Activated naive CD8-positive, alpha-beta T cell (primary cell): ENCODE data around the gene MRPL33.

Source experiments
- H3K27ac Mint-ChIP-seq: one replicate; pipeline ENCODE4 v1.8.0; 2021; ENCODE audit warnings: mixed read lengths
- H3K27me3 Mint-ChIP-seq: one replicate; pipeline ENCODE4 v1.8.0; 2021; ENCODE audit warnings: mixed read lengths
- H3K36me3 Mint-ChIP-seq: one replicate; pipeline ENCODE4 v1.8.0; 2021; ENCODE audit warnings: mixed read lengths
- H3K4me1 Mint-ChIP-seq: one replicate; pipeline ENCODE4 v1.8.0; 2021; ENCODE audit warnings: low read depth, mixed read lengths
- H3K4me3 Mint-ChIP-seq: one replicate; pipeline ENCODE4 v1.8.0; 2021; ENCODE audit warnings: mild to moderate bottlenecking, mixed read lengths
- H3K9me3 Mint-ChIP-seq: one replicate; pipeline ENCODE4 v1.8.0; 2021; ENCODE audit warnings: low read depth, mixed read lengths

MRPL33 gene

DNA sequence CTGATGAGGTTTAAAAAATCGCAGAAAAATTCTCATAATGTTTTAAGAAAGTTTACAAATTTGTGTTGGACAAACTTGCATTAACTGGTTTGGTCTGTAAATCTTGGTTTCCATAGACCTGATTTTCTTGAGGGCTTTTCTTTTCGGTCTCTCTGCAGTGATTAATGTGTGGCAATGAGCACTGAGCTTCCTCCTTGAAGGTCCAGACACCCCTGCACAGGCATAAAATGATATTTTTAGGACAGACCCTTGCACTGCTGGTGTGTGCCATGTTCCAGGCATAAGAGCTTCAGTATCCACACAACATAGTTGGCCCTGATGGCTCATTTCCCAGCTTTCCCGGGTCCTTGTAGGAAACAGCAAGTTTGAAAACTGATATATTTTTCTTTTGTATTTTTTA lies 33.7 kb downstream of the MRPL33 start:
- H3K9me3 Mint-ChIP-seq: no peaks in the 10 kb centered on the region
- H3K4me1 Mint-ChIP-seq: no peaks in the 10 kb centered on the region
- H3K27me3 Mint-ChIP-seq: no peaks in the 10 kb centered on the region
- no peak overlapping the region for H3K27ac Mint-ChIP-seq
- no peak overlapping the region for H3K4me3 Mint-ChIP-seq
- H3K36me3 Mint-ChIP-seq: peaks cover 2% of the 10 kb centered on the region

DNA sequence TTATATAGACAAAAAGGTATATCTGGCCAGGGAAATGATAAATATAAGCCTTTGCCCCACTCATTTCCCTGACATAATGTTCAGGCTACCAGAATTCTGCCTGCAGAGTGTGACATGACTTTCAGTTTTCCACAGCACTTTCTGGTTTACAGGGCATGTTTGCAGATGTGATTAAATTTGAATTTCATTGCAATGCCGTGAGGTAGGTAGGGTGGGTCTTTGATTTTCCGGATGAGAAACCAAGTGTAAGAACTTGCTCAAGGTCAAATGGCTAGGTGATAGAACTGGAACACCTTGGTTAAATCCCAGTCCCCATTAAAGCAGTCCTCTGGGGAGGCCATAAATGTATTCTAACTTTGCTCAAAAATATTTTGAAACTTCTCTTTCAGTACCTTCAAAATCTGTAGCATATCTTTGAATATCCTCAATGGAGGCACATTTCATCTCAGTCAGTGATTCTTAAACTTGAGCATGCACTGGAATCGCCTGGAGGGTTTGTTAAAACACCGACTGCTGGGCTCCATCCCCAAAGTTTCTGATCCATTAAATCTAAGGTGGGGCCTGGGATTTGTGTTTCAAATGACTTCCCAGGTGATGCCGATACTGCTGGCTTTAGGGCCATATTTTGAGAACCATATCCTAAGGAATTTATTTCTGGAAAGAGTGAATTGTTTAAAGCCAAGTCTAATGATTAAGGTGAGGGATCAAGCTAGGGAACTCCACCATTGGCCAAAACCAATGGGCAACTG lies 35.0 kb downstream of the MRPL33 start:
- H3K27ac Mint-ChIP-seq: no peak overlapping the region
- H3K4me1 Mint-ChIP-seq: no peaks in the 10 kb centered on the region
- peaks cover 2% of the 10 kb centered on the region for H3K36me3 Mint-ChIP-seq
- H3K4me3 Mint-ChIP-seq: no peak overlapping the region
- H3K27me3 Mint-ChIP-seq: no peaks in the 10 kb centered on the region
- no peaks in the 10 kb centered on the region for H3K9me3 Mint-ChIP-seq

DNA sequence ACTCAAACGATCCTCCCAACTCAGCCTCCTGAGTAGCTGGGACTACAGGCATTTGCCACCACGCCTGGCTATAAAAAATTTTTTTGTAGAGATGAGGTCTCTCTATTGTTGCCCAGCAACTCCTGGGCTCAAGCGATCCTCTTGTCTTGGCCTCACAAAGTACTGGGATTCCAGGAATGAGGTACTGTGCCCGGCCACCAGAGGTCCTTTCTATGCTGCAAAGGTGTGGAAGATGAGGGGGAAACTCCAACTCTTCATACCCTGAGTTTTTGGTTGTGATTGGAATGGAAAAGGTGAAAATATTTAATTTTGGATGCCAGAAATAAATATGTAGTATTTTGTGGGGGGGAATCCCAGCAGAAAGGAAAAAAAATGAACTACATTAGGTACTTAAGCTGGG lies 36.0 kb downstream of the MRPL33 start:
- Mint-ChIP-seq H3K27ac (no peak overlapping the region), H3K4me1 (no peaks in the 10 kb centered on the region), H3K9me3 (no peaks in the 10 kb centered on the region), H3K27me3 (no peaks in the 10 kb centered on the region), H3K36me3 (peaks cover 4% of the 10 kb centered on the region), H3K4me3 (no peak overlapping the region)

DNA sequence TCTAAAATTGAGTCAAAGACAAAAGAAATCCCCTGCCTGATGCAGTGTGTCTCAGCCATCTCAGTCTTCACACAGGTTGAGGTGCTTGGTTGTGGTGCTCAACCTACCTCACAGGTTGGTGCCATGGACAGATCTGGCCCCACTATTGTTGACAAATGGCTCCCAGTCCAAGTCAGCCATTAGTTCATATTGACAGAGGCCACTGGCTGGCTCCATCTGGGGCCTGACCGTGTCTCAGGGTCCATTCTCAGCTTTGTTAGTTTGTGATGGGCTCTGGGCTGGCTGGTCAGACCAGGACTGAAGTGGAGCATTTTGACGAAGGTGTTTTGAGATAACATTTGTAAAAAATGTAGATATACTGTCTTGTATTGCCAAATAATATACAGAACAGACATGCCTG lies 36.9 kb downstream of the MRPL33 start:
- Mint-ChIP-seq H3K4me3 (no peak overlapping the region), H3K27me3 (no peaks in the 10 kb centered on the region), H3K9me3 (no peaks in the 10 kb centered on the region), H3K4me1 (no peaks in the 10 kb centered on the region), H3K27ac (no peak overlapping the region), H3K36me3 (peaks cover 4% of the 10 kb centered on the region)

DNA sequence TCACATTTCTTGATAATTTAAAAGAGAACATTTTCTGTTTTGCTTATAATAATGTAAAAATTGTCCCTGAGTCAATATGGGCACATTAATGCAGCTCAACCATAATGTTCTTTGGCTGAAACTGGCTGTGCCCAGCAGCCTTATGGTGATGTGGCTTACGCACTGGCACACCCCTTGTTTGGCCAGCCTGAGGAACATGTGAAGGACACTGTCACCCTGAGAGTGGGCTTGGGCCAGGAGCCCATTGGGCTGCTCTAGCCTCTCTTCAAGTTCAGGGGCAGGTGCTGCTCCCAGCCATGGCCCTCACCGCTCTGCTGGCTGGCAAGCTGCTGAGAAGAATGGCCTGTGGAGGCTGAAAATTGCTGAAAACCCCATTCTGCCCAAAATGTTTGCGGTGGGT lies 37.5 kb downstream of the MRPL33 start:
- Mint-ChIP-seq H3K27ac (no peak overlapping the region), H3K9me3 (no peaks in the 10 kb centered on the region), H3K27me3 (no peaks in the 10 kb centered on the region), H3K36me3 (peaks cover 4% of the 10 kb centered on the region), H3K4me3 (no peak overlapping the region), H3K4me1 (no peaks in the 10 kb centered on the region)

DNA sequence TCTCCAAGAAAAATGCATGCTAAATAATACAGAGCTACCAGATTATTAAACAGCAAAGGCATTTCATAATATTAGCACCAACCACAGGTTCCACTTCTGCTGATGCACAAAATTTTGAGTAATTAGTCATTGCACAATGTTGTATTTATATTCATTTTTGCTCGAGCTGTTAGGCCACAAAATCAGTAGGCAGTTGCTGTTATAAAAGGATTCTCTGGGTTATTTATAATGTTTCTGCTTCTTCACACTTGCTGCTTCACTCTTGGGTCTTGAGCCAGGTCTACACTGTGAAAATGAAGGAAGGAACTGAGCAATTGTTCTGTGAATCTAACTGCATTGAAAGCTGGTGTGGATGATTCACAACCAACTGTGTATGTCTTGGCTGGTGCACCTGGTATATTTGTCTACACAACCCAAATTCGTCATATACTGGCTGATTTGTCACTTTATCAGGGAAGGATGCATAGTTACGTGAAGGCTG lies 38.3 kb downstream of the MRPL33 start:
- H3K4me3 Mint-ChIP-seq: no peak overlapping the region
- H3K27ac Mint-ChIP-seq: no peak overlapping the region
- H3K9me3 Mint-ChIP-seq: no peaks in the 10 kb centered on the region
- H3K4me1 Mint-ChIP-seq: no peaks in the 10 kb centered on the region
- no peaks in the 10 kb centered on the region for H3K27me3 Mint-ChIP-seq
- H3K36me3 Mint-ChIP-seq: peaks cover 4% of the 10 kb centered on the region

DNA sequence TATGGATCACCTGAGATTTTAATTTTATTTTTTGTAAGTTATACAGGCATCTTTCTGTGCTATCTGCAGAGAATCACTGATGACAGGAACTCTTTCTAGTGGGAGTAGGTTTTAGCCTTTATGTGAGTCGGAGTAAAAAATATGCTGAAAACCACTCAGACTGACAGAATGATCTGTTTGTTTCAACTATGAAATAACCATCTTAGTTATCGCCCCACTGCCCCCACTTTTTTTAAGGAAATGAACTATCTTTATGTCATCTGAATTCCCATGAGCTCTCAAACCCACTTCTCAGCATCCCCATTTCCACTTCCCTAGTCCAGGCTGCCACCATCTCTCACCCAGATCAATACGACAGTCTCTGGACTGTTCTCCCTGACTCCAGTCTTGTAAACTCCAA lies 38.9 kb downstream of the MRPL33 start:
- Mint-ChIP-seq H3K36me3 (peaks cover 4% of the 10 kb centered on the region), H3K4me3 (no peak overlapping the region)

DNA sequence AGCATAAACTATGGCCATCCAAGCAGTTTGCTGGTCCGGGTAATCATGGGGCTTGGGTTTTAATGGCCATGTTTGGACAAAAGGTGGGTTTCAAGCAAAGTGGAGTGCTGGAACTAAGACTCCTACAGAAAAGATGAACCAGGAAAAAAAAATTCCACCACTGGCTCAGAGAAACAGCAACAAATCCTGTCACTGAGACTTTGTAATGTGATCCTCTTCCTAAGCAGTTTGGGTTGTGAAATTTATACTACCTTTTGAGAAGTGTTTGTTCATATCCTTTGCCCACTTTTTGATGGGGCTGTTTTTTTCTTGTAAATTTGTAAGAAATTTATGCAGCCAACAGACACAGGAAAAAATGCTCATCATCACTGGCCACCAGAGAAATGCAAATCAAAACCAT lies 40.2 kb downstream of the MRPL33 start:
- no peaks in the 10 kb centered on the region for H3K27me3 Mint-ChIP-seq
- no peak overlapping the region for H3K4me3 Mint-ChIP-seq
- H3K27ac Mint-ChIP-seq: no peak overlapping the region

More for the DNA sequence above, 38.9 kb downstream of the MRPL33 start:
- Mint-ChIP-seq H3K9me3 (no peaks in the 10 kb centered on the region), H3K27me3 (no peaks in the 10 kb centered on the region), H3K27ac (no peak overlapping the region), H3K4me1 (no peaks in the 10 kb centered on the region)

DNA sequence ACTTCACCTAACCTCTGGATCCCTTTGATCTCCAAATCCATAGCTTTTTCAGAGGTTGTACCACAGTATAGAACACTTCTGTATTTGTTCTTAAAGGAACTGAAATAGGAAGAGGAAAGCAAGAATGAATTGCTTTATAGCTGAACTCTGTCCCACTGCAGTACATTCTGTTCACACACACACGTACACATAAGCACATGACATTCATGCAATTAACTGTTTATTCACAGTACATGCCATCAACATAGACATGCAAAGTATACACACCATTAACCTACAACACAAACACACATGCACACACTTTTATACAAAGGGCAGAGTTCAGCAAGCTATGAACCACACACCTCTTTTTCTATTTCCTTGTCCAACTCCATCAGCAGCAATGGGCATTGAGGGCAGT lies 43.2 kb downstream of the MRPL33 start:
- no peaks in the 10 kb centered on the region for H3K27me3 Mint-ChIP-seq
- H3K36me3 Mint-ChIP-seq: peaks cover 13% of the 10 kb centered on the region
- no peaks in the 10 kb centered on the region for H3K9me3 Mint-ChIP-seq
- no peaks in the 10 kb centered on the region for H3K4me1 Mint-ChIP-seq
- no peak overlapping the region for H3K27ac Mint-ChIP-seq
- no peak overlapping the region for H3K4me3 Mint-ChIP-seq

More for the DNA sequence above, 40.2 kb downstream of the MRPL33 start:
- Mint-ChIP-seq H3K4me1 (no peaks in the 10 kb centered on the region), H3K36me3 (peaks cover 4% of the 10 kb centered on the region), H3K9me3 (no peaks in the 10 kb centered on the region)

DNA sequence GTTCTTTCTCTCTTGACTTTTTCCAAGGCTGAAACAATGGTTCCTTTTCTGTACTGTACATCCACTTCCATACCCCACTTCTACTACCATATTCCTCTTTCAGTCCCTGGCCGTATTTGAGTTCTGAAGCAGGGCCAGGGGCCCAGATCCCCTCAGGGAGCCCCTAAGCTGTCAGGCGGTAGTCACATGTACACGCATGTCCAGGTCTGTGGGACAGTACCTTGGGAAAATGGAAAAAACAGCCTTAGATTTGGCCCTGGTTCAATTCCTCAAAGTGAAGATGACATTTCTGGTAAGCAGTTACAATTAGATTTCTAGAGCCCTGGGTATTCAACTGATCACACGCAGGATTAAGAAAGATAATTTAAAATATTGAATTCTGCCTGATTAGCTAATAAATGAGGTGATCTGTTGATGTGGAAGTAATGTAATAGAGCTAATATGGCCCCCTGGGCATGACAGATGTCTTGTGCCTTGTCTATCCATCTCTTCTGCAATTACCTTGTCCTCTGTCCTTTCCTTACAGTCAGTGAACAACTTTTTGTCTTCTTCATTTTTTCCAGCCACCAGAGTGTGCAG lies 44.4 kb downstream of the MRPL33 start:
- Mint-ChIP-seq H3K4me1 (no peaks in the 10 kb centered on the region), H3K27me3 (no peaks in the 10 kb centered on the region), H3K36me3 (peaks cover 13% of the 10 kb centered on the region), H3K9me3 (no peaks in the 10 kb centered on the region), H3K4me3 (no peak overlapping the region), H3K27ac (no peak overlapping the region)

DNA sequence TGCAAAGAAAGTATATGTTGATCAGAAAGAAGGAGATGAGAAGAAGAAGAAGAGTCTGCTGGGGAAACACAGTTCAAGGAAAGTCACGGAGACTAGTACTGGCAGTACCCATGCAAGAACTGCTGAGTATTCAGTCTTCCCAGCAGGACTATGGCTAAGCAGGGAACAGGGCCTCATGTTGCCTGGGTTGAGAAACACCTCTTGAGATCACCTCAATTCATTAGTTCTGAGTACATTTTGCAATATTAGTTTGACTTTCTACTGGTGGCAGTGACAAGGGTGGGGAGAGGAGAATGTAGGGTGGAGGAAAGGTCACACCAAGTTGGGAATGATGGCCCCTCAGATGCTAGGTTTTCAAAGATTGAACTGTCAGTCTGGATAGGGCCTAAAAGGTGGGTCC lies 50.5 kb downstream of the MRPL33 start:
- H3K27ac Mint-ChIP-seq: no peak overlapping the region
- no peak overlapping the region for H3K4me3 Mint-ChIP-seq
- H3K36me3 Mint-ChIP-seq: peaks cover 24% of the 10 kb centered on the region
- no peaks in the 10 kb centered on the region for H3K4me1 Mint-ChIP-seq
- H3K9me3 Mint-ChIP-seq: peaks cover 8% of the 10 kb centered on the region
- no peaks in the 10 kb centered on the region for H3K27me3 Mint-ChIP-seq

DNA sequence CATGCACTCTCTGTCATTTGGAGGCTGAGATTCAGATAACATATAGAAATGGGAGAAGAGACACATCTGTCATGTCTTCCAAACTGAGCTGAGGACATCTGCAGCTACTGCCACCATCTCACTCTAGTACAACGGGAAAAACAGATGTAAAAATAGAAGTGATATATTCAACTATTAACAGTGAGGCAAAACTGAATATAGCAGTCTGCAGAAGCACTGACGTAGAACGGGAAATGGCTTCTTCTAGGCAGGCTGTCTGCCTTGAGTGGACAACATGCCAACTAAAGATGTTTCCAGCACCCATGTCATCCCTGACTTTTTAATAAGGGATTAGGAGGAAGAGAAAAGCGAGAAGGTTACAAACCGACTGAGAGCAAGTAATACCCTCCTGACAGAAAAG lies 51.6 kb downstream of the MRPL33 start:
- no peak overlapping the region for H3K27ac Mint-ChIP-seq
- H3K27me3 Mint-ChIP-seq: no peaks in the 10 kb centered on the region
- H3K9me3 Mint-ChIP-seq: peaks cover 8% of the 10 kb centered on the region
- peaks cover 17% of the 10 kb centered on the region for H3K36me3 Mint-ChIP-seq
- no peak overlapping the region for H3K4me3 Mint-ChIP-seq
- H3K4me1 Mint-ChIP-seq: no peaks in the 10 kb centered on the region

DNA sequence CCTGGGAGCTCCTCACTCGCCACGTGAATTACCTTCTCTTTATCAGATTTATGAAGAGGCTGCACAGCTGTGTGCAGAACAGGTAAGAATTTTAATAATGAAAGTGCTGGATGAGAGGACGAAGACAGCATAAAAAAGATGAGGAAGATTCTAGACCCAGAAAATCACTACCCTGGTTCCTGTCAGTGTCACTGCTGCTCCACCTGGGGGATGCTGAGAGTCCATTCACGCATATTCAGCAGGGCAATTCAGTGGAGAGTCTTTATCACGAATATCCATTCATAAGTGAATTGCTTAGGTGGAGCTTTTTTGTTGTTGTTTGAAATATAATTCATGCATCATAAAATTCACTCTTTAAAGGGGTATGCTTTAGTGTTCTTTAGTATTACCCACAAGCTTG lies 52.0 kb downstream of the MRPL33 start:
- H3K4me3 Mint-ChIP-seq: no peak overlapping the region

DNA sequence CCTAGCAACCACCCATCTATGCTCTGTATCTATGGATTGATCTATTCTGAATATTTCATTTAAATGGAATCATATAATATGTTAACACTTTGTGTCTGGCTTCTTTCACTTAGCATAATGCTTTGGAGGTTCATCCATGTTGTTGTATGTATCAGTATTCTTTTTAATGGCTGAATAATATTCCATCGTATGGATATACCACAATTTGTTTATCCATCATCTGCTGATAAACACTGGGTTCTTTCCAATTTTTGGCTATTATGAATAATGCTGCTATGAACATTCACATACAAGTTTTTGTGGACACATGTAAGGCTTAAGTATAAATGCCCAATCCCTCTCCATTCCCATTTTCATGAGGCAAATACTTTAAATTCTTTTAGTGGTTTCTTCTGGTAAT lies 52.9 kb downstream of the MRPL33 start:
- Mint-ChIP-seq H3K27me3 (no peaks in the 10 kb centered on the region), H3K4me3 (no peak overlapping the region), H3K27ac (no peak overlapping the region), H3K36me3 (peaks cover 16% of the 10 kb centered on the region), H3K9me3 (peaks cover 8% of the 10 kb centered on the region), H3K4me1 (no peaks in the 10 kb centered on the region)

More for the DNA sequence above, 52.0 kb downstream of the MRPL33 start:
- H3K36me3 Mint-ChIP-seq: peaks cover 16% of the 10 kb centered on the region
- peaks cover 8% of the 10 kb centered on the region for H3K9me3 Mint-ChIP-seq
- no peaks in the 10 kb centered on the region for H3K27me3 Mint-ChIP-seq
- no peak overlapping the region for H3K27ac Mint-ChIP-seq
- H3K4me1 Mint-ChIP-seq: no peaks in the 10 kb centered on the region

DNA sequence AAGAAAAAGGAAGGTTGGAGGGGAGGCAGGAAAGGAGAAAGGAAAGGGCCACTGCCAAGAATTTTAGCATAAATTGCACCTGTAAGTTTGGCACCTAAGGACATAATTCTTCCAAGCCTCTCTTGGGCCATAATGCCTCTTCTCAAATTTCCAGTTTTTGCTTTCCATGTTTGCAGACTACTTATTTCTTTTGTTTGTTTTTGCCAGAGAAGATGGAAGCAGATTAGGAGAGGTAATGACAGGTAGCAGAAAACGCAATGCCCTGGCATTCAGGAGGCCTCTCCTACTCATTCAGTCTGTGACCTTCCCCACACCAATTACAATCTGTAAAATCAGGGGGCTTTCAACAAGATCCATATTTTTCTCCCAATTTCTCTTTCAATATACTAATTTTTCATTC lies 56.8 kb downstream of the MRPL33 start:
- Mint-ChIP-seq H3K36me3 (peaks cover 30% of the 10 kb centered on the region), H3K4me1 (no peaks in the 10 kb centered on the region), H3K27me3 (no peaks in the 10 kb centered on the region), H3K9me3 (peaks cover 8% of the 10 kb centered on the region), H3K27ac (no peak overlapping the region), H3K4me3 (no peak overlapping the region)
